H9 (cell line): ENCODE data around the gene ZSWIM1. TPM values are rescaled to one million over a fixed set of nuclear protein-coding genes. Genes with fewer than 3 reads are reported as not detected.
A peak's percentile ranks its signal among the peaks of the same experiment; 100 is the strongest.

ENCODE experiments used
- DNase-seq: peaks from one replicate; pipeline ENCODE4 v3.0.0-alpha.2; 2017
- H2AFZ ChIP-seq: one replicate; pipeline ENCODE4 v1.6.1; 2013; ENCODE audit warnings: mild to moderate bottlenecking, low read length, control low read depth, moderate library complexity
- H2AK5ac ChIP-seq: 2 replicates; pipeline ENCODE4 v1.6.1; 2013; ENCODE audit warnings: low read length, control low read depth, mixed read lengths; ENCODE audit not compliant: insufficient read length
- H2BK120ac ChIP-seq: one replicate; pipeline ENCODE4 v1.6.1; 2013; ENCODE audit warnings: low read depth, mild to moderate bottlenecking, low read length, control low read depth, inconsistent platforms; ENCODE audit not compliant: poor library complexity, severe bottlenecking
- H2BK12ac ChIP-seq: 2 replicates; pipeline ENCODE4 v1.6.1; 2013; ENCODE audit warnings: low read length, control low read depth, mixed read lengths, low read depth; ENCODE audit not compliant: insufficient read length
- H2BK15ac ChIP-seq: 2 replicates; pipeline ENCODE4 v1.6.1; 2013; ENCODE audit warnings: low read depth, low read length, control low read depth
- H2BK20ac ChIP-seq: one replicate; pipeline ENCODE4 v1.6.1; 2013; ENCODE audit warnings: low read depth, mild to moderate bottlenecking, low read length, control low read depth, inconsistent platforms; ENCODE audit not compliant: poor library complexity, severe bottlenecking
- H2BK5ac ChIP-seq: 2 replicates; pipeline ENCODE4 v1.6.1; 2013; ENCODE audit warnings: low read length, control low read depth, mixed read lengths; ENCODE audit not compliant: insufficient read length
- H3K14ac ChIP-seq: 2 replicates; pipeline ENCODE4 v1.6.1; 2013; ENCODE audit warnings: low read length, control low read depth; ENCODE audit not compliant: insufficient read depth
- H3K18ac ChIP-seq: 2 replicates; pipeline ENCODE4 v1.6.1; 2013; ENCODE audit warnings: low read depth, mild to moderate bottlenecking, mixed read lengths, low read length, control low read depth; ENCODE audit not compliant: insufficient read length
- H3K23ac ChIP-seq: 2 replicates; pipeline ENCODE4 v1.6.1; 2013; ENCODE audit warnings: low read length, control low read depth, mixed read lengths, low read depth; ENCODE audit not compliant: insufficient read length
- H3K23me2 ChIP-seq: 2 replicates; pipeline ENCODE4 v1.6.1; 2013; ENCODE audit warnings: low read depth, mild to moderate bottlenecking, mixed read lengths, low read length, control low read depth; ENCODE audit not compliant: insufficient read length, poor library complexity, severe bottlenecking
- H3K27ac ChIP-seq: 2 replicates; pipeline ENCODE4 v1.5.1; 2013; ENCODE audit warnings: low read length, control low read depth, mixed read lengths, low read depth; ENCODE audit not compliant: insufficient read length
- H3K27me3 ChIP-seq: 2 replicates; pipeline ENCODE4 v1.6.1; 2013; ENCODE audit warnings: low read length, control low read depth, inconsistent platforms; ENCODE audit not compliant: insufficient read depth
- H3K4ac ChIP-seq: 2 replicates; pipeline ENCODE4 v1.6.1; 2013; ENCODE audit warnings: low read depth, mild to moderate bottlenecking, control low read depth, inconsistent platforms, low read length, moderate library complexity
- H3K4me1 ChIP-seq: 2 replicates; pipeline ENCODE4 v1.6.1; 2013; ENCODE audit warnings: low read length, control low read depth, inconsistent platforms; ENCODE audit not compliant: insufficient read depth
- H3K4me2 ChIP-seq: 2 replicates; pipeline ENCODE4 v1.6.1; 2013; ENCODE audit warnings: low read length, control low read depth, mixed read lengths; ENCODE audit not compliant: insufficient read length, insufficient read depth
- H3K56ac ChIP-seq: 2 replicates; pipeline ENCODE4 v1.6.1; 2013; ENCODE audit warnings: low read depth, mild to moderate bottlenecking, mixed read lengths, low read length, control low read depth; ENCODE audit not compliant: insufficient read length
- H3K79me1 ChIP-seq: 2 replicates; pipeline ENCODE4 v1.6.1; 2013; ENCODE audit warnings: low read depth, mild to moderate bottlenecking, moderate library complexity, low read length, control low read depth, inconsistent platforms; ENCODE audit not compliant: insufficient read depth, poor library complexity, severe bottlenecking
- H3K79me2 ChIP-seq: 2 replicates; pipeline ENCODE4 v1.6.1; 2013; ENCODE audit warnings: low read length, control low read depth, inconsistent platforms; ENCODE audit not compliant: insufficient read depth
- H3K9ac ChIP-seq: 2 replicates; pipeline ENCODE4 v1.6.1; 2013; ENCODE audit warnings: low read length, control low read depth, mixed read lengths; ENCODE audit not compliant: insufficient read length; ENCODE audit errors: extremely low read depth
- H3K9me3 ChIP-seq: one replicate; pipeline ENCODE4 v1.6.1; 2013; ENCODE audit warnings: low read depth, low read length, inconsistent platforms; ENCODE audit not compliant: control insufficient read depth
- H3T11ph ChIP-seq: one replicate; pipeline ENCODE4 v1.6.1; 2013; ENCODE audit warnings: mild to moderate bottlenecking, low read length, control low read depth, inconsistent platforms
- H4K20me1 ChIP-seq: one replicate; pipeline ENCODE4 v1.6.1; 2013; ENCODE audit not compliant: control insufficient read depth, insufficient read length, insufficient read depth
- H4K5ac ChIP-seq: 2 replicates; pipeline ENCODE4 v1.6.1; 2013; ENCODE audit warnings: low read depth, mild to moderate bottlenecking, mixed read lengths, low read length, control low read depth; ENCODE audit not compliant: insufficient read length
- H4K8ac ChIP-seq: replicated peaks from 2 replicates; pipeline ENCODE4 v1.6.1; 2013; ENCODE audit warnings: low read length, control low read depth, mixed read lengths, low read depth; ENCODE audit not compliant: insufficient read length
- H4K91ac ChIP-seq: 2 replicates; pipeline ENCODE4 v1.6.1; 2013; ENCODE audit warnings: low read depth, mild to moderate bottlenecking, moderate library complexity, mixed read lengths, low read length, control low read depth; ENCODE audit not compliant: insufficient read length
- H3K27ac Mint-ChIP-seq, 3 experiments: 2 replicates in 2 of 3; 3 replicates in 1 of 3; pipeline ENCODE4 v1.8.0; 2020 to 2021; ENCODE audit warnings: mixed read lengths in 3 of 3, mild to moderate bottlenecking in 1 of 3, moderate library complexity in 1 of 3
- H3K27me3 Mint-ChIP-seq: 2 replicates; pipeline ENCODE4 v1.8.0; 2021; ENCODE audit warnings: low read depth, mild to moderate bottlenecking, moderate library complexity, mixed read lengths
- H3K36me3 Mint-ChIP-seq, 3 experiments: 2 replicates in 2 of 3; 3 replicates in 1 of 3; pipeline ENCODE4 v1.8.0; 2020 to 2021; ENCODE audit warnings: low read depth in 3 of 3, mixed read lengths in 3 of 3; ENCODE audit not compliant: insufficient read depth in 1 of 3
- H3K4me1 Mint-ChIP-seq, 2 experiments: 2 replicates each; pipeline ENCODE4 v1.8.0; 2020; ENCODE audit warnings: mixed read lengths in 2 of 2
- H3K4me3 Mint-ChIP-seq, 2 experiments: 2 replicates in 1 of 2; 3 replicates in 1 of 2; pipeline ENCODE4 v1.8.0; 2020 to 2021; ENCODE audit warnings: mild to moderate bottlenecking in 2 of 2, mixed read lengths in 2 of 2, moderate library complexity in 1 of 2
- H3K9me3 Mint-ChIP-seq, 2 experiments: 2 replicates in 1 of 2; 3 replicates in 1 of 2; pipeline ENCODE4 v1.8.0; 2020; ENCODE audit warnings: mild to moderate bottlenecking in 2 of 2, mixed read lengths in 2 of 2, moderate library complexity in 1 of 2
- CTCF ChIP-seq: fragments of 200-600 bp; sonication (generic); conservative IDR thresholded peaks from 3 replicates; pipeline ENCODE4 v1.8.0; 2021; ENCODE audit warnings: antibody characterized with exemption, mild to moderate bottlenecking
- WGBS: extraction: QIAGEN DNeasy Blood & Tissue Kit; methylation state at CpG from one replicate; pipeline ENCODE4 v1.1.7; 2013; ENCODE audit warnings: missing lambda C conversion rate, low lambda C conversion rate, mixed read lengths; ENCODE audit not compliant: insufficient read length; ENCODE audit errors: extremely low coverage; 5-methylcytosine and 5-hydroxymethylcytosine counted together
- total RNA-seq: library from RNA; stranded (reverse); gene quantifications from 2 replicates; pipeline ENCODE4 v1.2.1, GENCODE V29; 2021

ZSWIM1 gene
- total RNA-seq, 1 experiment from 2014 or later, result 13.0 TPM

GRCh38 chr20:45832619-45833018 is 48.4 kb upstream of the ZSWIM1 start:
- Histone ChIP-seq H2AK5ac (no peak overlapping the region), H4K20me1 (no peaks in the 10 kb centered on the region), H3K79me1 (peaks cover 5% of the 10 kb centered on the region), H4K8ac (no peak overlapping the region), H3K4me2 (no peak overlapping the region), H4K91ac (no peak overlapping the region), H3K27ac (no peak overlapping the region), H2BK5ac (no peak overlapping the region), H2BK20ac (no peak overlapping the region), H2AFZ (no peak overlapping the region), H3K4ac (no peak overlapping the region), H3K14ac (no peak overlapping the region), H3T11ph (no peak overlapping the region), H3K9ac (no peak overlapping the region), H3K23ac (no peak overlapping the region), H4K5ac (no peak overlapping the region), H3K27me3 (no peaks in the 10 kb centered on the region), H3K9me3 (no peaks in the 10 kb centered on the region), H2BK120ac (no peak overlapping the region), H3K23me2 (peaks cover 9% of the 10 kb centered on the region), H3K4me1 (peaks cover 4% of the 10 kb centered on the region; the same call in 1 of the 2 replicates), H3K56ac (no peak overlapping the region), H2BK15ac (no peak overlapping the region), H2BK12ac (no peak overlapping the region), H3K79me2 (no peaks in the 10 kb centered on the region), H3K18ac (no peak overlapping the region)
- H3K4me3 Mint-ChIP-seq, result peak overlapping the region; percentile 75 to 88; a peak in 3 of 5 replicates
- no peaks in the 10 kb centered on the region for H3K9me3 Mint-ChIP-seq
- peaks cover 23 to 29% of the 10 kb centered on the region in 2 experiments for H3K4me1 Mint-ChIP-seq
- no peak for DNase-seq
- H3K36me3 Mint-ChIP-seq, result peaks cover 2 to 24% (median 24%) of the 10 kb centered on the region in 3 experiments; a peak in 6 of 7 replicates
- H3K27ac Mint-ChIP-seq, result peak overlapping the region in 1 of 3 experiments; percentile 93; a peak in 1 of 7 replicates
- no CpG with 5 or more reads among the region's 4 CpGs for WGBS
- no peak for TF ChIP-seq CTCF
- no peaks in the 10 kb centered on the region for H3K27me3 Mint-ChIP-seq
